HG03060 (cell line): Measurements from ENCODE around the gene WWC2.

Experiments used
- ATAC-seq: cut with Tn5 transposase; IDR thresholded peaks from one replicate; pipeline ENCODE4 v1.9.1; 2021; ENCODE audit warnings: low read depth, moderate number of reproducible peaks; ENCODE audit not compliant: unreplicated experiment

Gene WWC2

DNA sequence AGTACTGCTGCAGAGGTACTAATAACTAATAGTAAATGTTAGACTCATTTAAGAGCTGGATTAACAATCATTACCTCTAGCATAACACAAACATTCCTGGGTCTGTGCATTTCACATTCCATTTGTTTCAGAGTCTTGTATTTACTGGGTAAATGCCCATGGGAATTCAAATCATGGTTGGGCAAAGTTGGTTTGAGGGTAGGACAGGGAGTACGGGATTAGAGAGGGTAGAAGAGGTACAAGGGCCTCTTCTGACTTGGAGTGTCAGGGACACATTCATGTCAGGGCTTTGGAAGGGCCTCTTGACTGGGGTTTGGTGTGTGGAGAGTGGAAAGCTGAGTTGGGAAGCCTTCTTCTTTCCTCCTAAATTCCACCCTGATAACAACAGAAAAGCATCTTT, 65.9 kb downstream of the WWC2 start:
- ATAC-seq, result no peak

DNA sequence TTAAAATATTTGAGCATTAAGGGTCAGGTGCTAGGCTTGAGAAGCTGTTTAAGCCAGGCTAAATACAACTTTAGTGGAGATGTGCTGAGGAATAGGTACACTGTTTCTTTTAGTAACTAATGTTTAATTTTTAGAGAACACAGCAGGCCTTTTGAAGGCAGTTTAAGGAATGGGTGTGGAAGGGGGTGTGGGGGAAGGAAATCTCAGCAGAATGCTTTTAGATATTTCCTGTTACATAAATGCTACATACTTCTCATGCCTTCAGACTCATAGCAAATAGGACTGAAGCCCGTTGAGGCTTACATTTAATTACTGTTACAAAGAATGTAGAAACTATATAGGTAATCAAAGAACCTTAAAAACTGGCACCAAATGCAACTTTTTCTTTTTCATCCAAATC, 66.3 kb downstream of the WWC2 start:
- ATAC-seq, result no peak

DNA sequence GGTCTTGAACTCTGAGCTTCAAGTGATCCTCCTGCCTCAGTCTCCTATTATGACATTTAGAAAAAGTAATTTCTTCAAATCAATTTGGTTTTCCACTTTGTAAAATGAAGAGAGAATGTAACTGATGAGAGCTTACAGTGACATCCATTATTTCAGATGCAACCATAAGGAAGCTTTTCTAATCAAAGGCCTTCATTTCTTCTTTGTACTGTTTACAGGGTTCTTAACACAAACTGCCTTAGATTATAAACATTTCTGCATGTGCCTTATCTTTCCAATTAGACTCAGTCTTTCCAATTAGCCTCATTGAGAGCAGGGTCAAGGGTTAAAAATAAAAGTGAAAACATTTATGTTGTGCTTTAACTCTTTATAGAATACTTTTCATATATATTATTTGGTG, 71.8 kb downstream of the WWC2 start:
- no peak for ATAC-seq

DNA sequence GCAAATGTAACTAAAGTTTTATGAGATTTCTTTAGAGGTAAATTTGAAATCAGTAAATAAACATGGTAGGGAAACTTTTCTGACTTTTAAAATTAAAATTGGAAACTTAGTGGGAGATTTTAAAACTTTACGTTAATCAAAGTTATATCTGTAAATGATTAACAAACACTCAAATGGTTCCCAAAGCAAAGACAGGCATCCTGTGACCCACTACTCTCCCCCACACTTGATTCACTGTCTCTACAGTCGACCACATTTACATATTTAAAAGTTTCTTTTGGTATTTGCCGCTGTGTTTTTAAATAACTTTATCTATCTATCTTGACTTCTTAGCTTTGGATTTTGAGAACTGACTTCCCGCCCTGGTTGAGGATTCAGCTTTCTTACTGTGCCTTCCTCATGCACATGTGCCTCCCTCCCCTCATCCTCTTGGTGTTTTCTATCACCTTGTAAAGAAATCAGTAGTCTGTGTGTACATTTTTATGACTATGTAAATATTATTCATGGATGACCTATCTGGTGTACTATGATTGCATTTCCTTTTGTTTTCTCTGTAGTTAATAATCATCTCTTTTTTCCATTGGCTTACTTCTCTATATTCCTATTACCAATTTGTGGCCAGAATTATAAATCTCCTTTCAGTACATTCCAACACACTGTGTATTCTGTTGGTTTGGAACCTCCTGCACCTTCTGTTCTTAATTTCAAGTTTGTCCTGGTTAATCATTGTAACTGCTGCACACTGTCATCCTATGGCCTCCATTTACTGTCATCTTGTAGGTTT, 72.6 kb downstream of the WWC2 start:
- ATAC-seq, result no peak

DNA sequence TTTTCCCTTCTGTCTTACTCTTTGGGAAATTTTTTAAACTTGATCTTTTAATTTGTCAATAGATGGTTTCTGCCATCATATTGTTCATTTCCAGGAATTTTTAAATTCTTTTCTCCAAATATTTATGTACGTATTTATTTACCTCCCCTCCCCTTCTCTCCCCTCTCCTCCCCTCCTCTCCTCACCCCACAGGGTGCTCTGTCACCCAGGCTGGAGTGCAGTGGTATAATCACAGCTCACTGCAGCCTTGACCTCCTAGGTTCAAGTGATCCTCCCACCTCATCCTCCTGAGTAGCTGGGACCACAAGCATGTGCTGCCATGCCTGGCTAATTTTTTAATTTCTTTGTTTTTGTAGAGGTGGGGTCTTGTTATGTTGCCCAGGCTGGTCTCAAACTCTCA, 73.8 kb downstream of the WWC2 start:
- ATAC-seq, result no peak

DNA sequence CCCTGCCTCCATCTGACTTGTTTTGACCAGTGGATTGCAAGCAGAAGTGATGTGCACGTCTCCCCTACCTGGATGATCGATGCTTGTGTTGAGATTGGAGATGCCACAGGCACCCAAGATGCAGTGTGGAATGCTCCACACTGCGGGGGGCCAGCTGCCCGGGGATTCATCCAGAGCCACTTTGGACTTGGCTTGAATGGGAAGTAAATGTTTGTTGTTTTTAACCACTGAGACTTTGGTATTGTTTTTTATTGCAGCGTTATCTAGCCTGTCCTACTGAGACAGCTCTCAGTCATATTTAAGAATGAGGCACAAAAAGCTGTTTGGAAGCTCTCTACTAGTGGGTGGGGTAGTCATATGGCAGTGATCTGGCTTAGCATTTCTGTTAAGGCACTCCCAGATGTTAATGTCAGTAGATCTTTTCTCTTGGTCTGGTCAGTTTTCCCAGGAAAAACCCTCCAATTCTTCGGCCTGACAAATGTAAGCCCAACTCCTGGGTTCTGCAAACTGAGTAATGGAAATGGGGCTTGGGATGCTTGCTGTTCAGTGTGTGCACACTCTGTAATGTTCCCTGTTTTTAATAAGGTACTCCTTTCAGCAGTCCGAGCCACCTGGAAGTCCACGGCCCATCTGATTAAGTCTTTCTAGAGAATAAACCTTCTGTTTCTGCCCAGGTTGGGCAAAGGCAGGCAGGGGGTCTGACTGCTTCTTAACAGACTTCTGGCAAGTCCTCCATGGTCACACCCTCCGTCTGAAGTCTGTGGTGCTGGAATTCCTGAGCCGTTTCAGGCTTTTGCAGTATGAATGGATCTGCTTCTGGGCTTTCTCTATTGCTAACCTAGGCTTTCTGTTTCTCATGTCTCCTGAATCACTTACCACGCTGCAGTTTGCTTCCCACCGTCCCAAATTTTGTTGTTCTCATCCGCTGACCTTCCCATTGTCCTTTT, 74.8 kb downstream of the WWC2 start:
- no peak for ATAC-seq

DNA sequence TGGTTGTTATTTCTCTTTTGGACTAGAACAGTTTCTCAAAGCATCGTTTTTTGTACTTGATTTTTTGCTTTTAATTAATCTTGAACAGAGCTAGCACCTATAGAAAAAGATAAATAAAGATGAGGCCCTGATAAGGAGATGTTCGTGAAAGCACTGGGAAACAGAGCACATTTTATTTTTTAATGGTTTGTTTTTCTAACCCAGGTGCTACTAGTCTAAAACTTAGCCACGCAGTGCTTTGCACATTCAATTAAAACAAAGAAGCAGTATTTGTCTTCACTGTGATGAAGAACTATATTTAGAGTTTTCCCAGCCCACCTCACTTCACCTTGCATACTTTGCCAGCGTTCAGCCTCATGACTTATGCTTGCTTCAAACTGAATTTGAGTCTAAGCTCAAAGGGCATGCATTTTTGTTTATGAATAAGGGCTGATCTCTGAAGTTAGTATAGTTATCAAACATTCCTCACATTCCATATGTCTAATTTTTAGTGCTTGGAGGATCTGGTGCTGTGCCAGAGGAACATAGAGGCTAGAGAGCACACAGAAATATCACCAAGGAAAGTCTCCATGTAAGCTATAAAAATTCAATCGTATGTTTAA, 76.7 kb downstream of the WWC2 start:
- ATAC-seq, result no peak

DNA sequence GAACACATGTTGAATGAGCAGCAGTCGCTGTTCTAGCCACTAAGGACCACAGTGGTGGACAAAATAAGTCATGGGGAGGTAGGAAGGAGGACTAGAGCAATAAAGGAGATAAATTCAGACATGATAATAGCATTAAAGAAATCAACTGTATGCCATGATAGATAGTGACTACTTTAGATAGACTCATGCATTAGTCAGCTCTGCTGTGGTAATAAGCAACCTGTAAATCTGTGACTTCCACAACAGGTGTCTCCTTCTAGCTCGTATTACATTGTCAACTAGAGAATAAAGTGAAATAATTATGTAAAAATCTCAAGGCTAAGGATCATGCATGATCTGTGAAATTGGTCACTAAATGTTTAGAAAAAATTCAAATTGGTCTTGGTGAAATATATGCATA, 77.9 kb downstream of the WWC2 start:
- no peak for ATAC-seq

DNA sequence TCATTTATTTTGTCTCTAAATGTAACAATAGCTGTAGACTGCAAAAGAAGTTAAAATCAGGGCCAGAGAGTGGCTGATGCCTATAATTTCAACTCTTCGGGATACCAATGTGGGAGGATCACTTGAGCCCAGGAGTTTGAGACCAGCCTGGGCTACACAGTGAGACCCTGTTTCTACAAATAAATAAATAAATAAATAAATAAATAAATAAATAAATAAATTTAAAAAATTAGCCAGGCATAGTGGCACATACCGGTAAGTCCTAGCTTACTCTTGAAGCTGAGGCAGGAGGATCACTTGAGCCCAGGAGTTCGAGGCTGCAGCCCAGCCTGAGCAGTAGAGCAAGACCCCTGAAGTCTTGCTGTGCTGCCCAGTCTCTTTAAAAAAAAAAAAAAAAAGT, 79.1 kb downstream of the WWC2 start:
- no peak for ATAC-seq

DNA sequence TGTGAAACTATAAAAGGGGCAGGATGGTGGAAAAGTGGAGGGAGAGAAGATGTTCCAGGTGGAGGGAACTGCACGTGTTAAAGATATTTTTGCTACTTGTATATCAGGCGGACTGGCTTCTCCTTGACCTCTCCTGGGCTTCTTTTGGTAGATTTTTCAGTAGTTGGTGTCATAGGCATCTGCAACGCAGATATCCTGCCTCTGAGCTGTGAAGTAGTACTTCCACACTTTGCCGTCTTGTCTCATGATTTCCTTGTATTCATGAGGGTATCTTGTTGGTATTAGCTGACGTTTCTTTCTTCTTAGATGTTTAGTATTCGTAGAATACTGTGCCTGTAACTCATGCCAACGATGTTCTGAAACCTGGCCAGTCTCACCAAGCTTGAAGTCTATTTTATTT, 81.0 kb downstream of the WWC2 start:
- ATAC-seq, result no peak

DNA sequence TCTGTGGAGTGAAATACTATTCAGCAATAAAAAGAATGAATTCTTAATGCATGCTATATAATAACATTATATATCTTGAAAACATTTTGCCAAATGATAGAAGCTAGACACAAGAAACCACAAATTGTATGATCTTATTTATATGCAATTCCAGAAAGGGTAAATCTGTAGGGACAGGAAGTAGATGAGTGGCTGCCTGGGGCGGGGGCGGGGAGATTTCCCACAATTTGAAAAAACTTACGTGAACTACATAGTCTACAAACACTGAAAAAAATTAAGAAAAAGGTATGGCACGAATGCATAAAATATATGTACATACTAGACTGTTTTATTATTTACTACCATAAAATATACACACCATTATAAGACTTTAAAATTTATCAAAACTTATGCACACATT, 81.6 kb downstream of the WWC2 start:
- ATAC-seq, result no peak

DNA sequence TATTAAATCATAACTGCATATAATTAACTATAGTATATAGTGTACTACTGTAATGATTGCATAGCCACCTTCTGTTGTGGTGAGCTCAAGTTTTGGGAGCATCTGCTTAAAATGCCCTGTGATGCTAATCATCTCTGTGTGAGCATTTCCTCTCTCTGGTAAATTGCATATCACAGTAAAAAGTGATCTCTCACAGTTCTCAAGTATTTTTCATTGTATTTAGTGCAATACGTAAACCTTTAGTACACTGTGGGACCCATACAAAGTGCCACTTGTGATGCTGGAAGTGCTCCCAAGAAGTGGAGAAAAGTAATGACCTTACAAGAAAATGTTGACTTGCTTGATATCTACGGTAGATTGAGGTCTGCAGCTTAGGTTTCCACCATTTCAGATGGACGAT, 82.0 kb downstream of the WWC2 start:
- no peak for ATAC-seq

DNA sequence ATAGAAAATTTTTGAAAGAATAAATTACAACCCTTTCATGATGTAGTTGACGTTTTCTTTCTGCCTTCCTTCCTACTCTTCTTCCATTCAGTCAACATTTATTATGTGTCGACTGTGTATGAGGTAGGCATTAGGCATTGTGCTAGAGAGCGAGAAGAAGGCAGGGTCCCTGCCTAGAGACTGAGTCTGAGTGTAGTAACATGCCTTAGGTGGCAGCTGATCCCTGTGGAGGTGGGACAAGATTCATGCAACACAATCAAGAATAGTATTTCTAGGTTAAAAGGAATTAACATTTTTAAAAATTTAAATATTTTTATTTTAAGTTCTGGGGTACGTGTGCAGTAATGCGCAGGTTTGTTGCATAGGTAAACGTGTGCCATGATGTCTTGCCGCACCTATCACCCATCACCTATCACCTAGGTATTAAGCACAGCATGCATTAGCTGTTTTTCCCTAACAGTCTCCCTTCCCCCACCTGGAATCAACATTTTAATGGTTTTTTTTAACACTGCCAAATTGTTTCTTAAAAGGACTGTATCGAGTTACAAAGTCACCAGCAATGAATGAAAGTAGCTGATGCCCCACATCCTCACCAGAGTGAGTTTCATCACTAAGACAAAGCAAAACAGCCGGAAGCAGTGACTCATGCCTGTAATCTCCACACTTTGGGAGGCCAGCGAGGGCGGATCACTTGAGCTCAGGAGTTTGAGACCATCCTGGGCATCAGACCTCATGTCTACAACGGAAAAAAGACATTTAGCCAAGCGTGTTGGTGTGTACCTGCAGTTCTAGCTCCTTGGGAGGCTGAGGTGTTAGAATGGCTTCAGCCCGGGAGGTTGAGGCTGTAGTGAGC, 84.0 kb downstream of the WWC2 start:
- ATAC-seq, result no peak

DNA sequence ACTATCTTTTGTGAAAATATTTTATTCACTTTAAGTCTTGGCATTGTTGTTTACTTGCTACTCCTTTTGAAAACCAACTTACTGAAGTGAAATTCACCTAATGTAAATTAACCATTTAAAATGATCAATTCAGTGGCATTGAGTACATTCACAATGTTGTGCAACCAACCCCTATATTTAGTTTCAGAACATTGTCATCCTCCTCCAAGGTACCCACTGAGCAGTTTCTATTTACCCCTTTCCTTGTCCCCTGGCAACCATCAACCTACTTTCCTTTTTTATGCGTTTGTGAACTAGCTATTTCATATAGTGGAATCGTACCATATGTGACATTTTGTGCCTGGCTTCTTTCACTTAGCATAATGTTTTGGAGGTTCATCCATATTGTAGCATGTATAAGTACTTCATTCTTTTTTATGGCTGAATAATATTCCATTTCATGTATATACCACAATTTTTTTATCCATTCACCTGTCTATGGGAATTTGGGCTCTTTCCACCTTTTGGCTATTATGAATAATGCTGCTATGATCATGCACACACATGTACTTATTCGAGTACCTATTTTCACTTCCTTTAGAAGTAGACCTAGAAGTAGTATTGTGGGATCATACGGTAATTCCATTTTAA, 85.0 kb downstream of the WWC2 start:
- ATAC-seq, result no peak

DNA sequence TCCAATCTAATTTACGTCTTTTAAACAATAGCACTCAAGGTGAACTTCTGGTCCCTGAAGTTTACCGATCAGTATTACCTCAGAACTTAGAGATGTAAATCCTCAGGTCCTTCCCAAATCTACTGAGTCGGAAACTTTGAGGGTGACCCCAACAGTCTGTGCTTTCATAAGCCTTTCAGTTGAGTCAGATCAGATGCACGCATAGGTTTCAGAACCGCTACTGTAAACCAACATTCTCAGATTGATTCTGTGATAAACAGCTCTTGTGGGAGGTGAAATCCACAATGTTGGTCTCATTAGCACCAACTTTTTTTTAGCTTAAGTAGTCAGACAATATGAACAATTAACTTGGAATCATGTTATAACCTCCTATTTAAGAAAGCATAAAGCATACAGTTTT, 86.0 kb downstream of the WWC2 start:
- ATAC-seq, result no peak

DNA sequence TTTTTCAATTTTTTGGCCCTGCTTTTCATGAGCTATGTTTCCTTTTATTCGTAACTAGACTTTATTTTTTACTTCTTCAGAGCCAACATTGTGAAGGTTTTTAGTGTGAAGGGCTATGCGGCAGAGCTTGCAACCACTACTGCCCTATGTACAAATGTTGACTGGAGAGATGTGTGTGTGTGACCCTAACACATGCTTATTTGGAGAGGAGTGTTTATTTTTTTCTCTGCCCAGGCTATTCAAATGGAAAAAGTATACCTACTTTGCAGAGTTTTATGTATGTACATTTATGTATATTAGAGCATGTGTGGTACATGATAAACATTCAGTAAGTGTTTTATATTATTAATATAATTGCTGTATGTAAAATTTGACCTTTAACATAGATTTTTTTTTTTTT, 86.5 kb downstream of the WWC2 start:
- ATAC-seq, result no peak

DNA sequence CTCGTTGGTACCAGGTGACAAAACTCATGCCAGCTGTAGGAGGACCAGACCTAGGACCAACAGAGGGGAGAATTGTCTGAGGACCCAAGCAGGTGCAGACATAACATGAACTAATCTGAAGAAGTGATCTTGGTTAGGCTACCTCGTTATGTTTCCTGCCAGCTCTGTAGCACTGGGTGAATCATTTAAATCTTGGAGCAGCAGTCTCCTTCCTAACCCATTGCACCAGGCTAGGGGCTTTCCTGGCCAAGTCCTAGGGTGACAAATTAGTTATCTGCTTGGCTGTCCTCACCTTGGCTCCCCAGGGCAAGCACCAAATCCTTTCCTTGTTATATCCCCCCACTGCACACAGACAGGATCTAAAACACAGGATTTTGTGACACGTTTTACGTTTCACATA, 87.8 kb downstream of the WWC2 start:
- no peak for ATAC-seq

DNA sequence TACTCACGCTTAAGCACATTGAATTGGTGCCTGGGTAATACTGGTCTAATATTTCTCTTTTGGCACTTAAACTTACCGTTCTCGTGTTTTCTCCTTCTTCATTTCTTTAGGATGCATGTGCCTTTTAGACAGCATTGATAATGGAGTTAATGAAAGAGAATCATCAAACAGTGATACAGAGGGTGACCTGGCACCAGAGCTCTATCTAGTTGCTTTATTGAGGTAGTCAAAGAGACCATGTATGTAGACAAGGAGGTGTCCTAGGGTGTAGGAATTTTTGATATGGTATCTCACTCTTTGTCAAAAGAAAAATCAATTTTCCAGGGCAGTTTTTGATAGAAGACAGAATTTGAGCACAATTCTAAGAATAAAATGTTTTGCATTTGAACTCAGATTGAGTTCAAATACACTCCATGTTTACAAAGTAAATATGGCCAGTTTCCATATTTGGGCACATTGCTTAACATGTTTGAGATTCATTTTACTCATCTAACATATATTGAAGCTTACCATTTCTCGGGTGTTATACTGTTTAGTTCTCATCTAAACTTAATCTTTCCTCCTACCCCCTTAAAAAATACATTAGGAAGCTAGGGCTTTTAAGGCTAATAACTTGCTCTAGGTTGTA, 92.0 kb downstream of the WWC2 start:
- ATAC-seq, result no peak

DNA sequence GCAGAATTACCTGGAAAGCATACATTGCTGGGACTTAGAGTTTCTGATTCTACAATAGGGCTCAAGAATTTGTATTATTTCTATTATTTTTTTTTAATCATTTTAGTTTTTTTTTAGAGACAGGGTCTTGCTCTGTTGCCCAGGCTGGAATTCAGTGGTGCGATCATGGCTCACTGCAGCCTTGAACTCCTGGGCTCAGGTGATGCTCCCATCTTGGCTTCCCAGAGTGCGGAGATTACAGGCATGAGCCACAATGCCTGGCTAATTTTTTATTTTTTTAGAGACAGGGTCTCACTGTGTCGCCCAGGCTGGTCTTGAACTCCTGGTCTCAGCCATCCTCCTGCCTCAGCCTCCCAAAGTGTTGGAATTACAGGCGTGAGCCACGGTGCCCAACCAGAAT, 92.6 kb downstream of the WWC2 start:
- no peak for ATAC-seq

DNA sequence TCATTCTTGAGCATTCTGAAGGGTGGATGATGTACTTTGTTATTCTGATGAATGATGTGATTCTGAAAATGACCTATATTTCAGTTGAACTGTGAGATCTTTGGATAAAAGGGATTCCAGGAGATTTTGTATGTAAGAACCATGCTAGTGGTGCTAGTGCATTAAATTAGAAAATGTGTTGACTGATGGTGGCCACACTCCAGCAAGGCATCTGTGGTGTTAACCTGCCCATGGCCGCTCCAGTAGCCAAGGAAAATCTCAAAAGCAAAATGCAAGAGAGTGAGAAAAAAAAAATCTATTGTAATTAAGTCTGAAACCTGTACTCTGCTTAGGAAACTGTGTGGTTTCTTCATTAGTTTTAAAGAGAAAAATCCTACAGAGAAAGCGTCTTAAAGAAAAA, 93.5 kb downstream of the WWC2 start:
- no peak for ATAC-seq
